Panc1 (cell line): ENCODE results near the gene C5orf58. TPM values are rescaled to one million over a fixed set of nuclear protein-coding genes. Genes with fewer than 3 reads are reported as not detected.

Source experiments
- ATAC-seq: fragments of 200-7000 bp; cut with Tn5 transposase; 2 replicates; pipeline ENCODE4 v1.9.1; 2020; ENCODE audit warnings: mild to moderate bottlenecking, moderate library complexity
- BruUV-seq: library from RNA; stranded (reverse); fragments of 400-500 nt; replicated peaks from 2 replicates; lab custom pipeline; 2021; lab: Mats Ljungman, UMichigan
- CTCF ChIA-PET: fragments of 300-600 bp; sonication (Branson Sonifier 250); formaldehyde crosslinking; loops from one replicate; lab custom pipeline; 2022; ENCODE audit warnings: antibody characterized with exemption; lab: Charles Lee
- POLR2A ChIA-PET: fragments of 300-600 bp; sonication (Branson Sonifier 250); formaldehyde crosslinking; loops from one replicate; lab custom pipeline; 2022; ENCODE audit warnings: antibody characterized with exemption; lab: Charles Lee
- DNase-seq: peaks from one replicate; pipeline ENCODE4 v3.0.0-alpha.2; 2010; ENCODE audit warnings: low read depth, low spot score
- H3K27ac ChIP-seq: 2 replicates; pipeline ENCODE4 v1.5.1; 2011; ENCODE audit warnings: mild to moderate bottlenecking, low read length, inconsistent platforms
- H3K27me3 ChIP-seq: fragments of 200-500 bp; sonication (Bioruptor generic); 2 replicates; pipeline ENCODE4 v1.6.0; 2014; ENCODE audit warnings: low read length, inconsistent platforms; ENCODE audit not compliant: control insufficient read depth, insufficient read depth
- H3K36me3 ChIP-seq: fragments of 200-500 bp; sonication (Bioruptor generic); 2 replicates; pipeline ENCODE4 v1.5.1; 2014; ENCODE audit warnings: inconsistent platforms, mild to moderate bottlenecking, low read length, moderate library complexity; ENCODE audit not compliant: control insufficient read depth, insufficient read depth
- H3K4me1 ChIP-seq: 2 replicates; pipeline ENCODE4 v1.5.1; 2011; ENCODE audit warnings: inconsistent platforms, mild to moderate bottlenecking, low read length, moderate library complexity; ENCODE audit not compliant: control insufficient read depth, insufficient read depth
- H3K4me3 ChIP-seq, 2 experiments: 2 replicates each; pipeline ENCODE4 v1.5.1; 2011 to 2012; ENCODE audit warnings: low read depth in 2 of 2, low read length in 2 of 2, mild to moderate bottlenecking in 2 of 2, inconsistent platforms in 1 of 2, moderate library complexity in 1 of 2
- H3K9me3 ChIP-seq: fragments of 200-500 bp; sonication (Bioruptor generic); 2 replicates; pipeline ENCODE4 v1.5.1; 2014; ENCODE audit warnings: low read depth, mild to moderate bottlenecking, inconsistent platforms, low read length, moderate library complexity; ENCODE audit not compliant: control insufficient read depth, insufficient read depth
- CTCF ChIP-seq: fragments of 450-650 bp; IDR thresholded peaks from 2 replicates; pipeline ENCODE4 v1.5.1; 2017; ENCODE audit warnings: mild to moderate bottlenecking
- POLR2AphosphoS5 ChIP-seq: IDR thresholded peaks from 2 replicates; pipeline ENCODE4 v1.6.1; 2012; ENCODE audit warnings: mild to moderate bottlenecking, low read depth, low read length, moderate library complexity
- SIN3A ChIP-seq: IDR thresholded peaks from 2 replicates; pipeline ENCODE4 v1.6.1; 2012; ENCODE audit warnings: low read depth, mild to moderate bottlenecking, low read length, moderate library complexity, borderline replicate concordance; ENCODE audit not compliant: insufficient read depth
- TCF7L2 ChIP-seq: IDR thresholded peaks from 2 replicates; pipeline ENCODE4 v1.6.1; 2011; ENCODE audit warnings: mild to moderate bottlenecking, low read depth, low read length, inconsistent platforms
- in situ Hi-C: cut with HindIII; loops from 2 replicates; pipeline ENCODE4 v1.10.0; 2016; ENCODE audit warnings: low sequenced_read_pairs, low pct_unique_long_range_greater_than_20kb
- intact Hi-C: fragments of 100-400 bp; cut with micrococcal nuclease; formaldehyde crosslinking; loops from one replicate; pipeline ENCODE4 v1.10.0; 2022; ENCODE audit not compliant: unreplicated experiment
- total RNA-seq: library from RNA; stranded (reverse); gene quantifications from one replicate; pipeline ENCODE4 v1.2.1, GENCODE V29; 2021; ENCODE audit not compliant: unreplicated experiment
- TF ChIP-seq, protein P1 (sequence below), 2 experiments: IDR thresholded peaks; 2 replicates each; pipeline ENCODE4 v1.6.1; 2011 to 2012; ENCODE audit warnings: low read depth in 2 of 2, control low read depth in 1 of 2, low read length in 1 of 2, mild to moderate bottlenecking in 1 of 2, moderate library complexity in 1 of 2; ENCODE audit not compliant: insufficient read depth in 1 of 2

C5orf58 gene
- total RNA-seq, 1 experiment from 2014 or later = 0.15 TPM

DNA sequence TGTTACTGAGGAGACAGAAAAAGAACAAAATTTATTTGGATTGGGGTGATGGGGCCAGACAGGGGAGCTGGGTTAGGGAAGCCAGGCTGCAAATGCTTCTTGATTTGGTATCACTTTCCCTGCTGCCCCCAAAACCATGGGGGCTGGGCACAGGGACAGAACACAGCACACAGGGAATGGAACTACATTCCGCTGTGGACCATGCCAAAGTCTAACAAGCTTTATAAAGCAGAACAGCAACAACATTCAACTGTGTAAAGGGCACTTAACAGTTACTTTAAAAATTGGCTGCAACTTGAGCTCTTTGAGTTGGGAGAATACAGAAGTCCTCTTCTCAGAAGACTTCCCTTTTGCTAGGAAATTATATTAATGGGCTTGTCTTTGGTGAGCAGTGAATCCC, 23.8 kb downstream of the C5orf58 start:
- no TSS peak for BruUV-seq
- ATAC-seq (no peak), DNase-seq (no peak)
- ChIA-PET CTCF (no interaction called here), POLR2A (no interaction called here)
- in situ Hi-C loops = no loop called here
- peaks cover 24% of the 10 kb centered on the region for H3K27me3 ChIP-seq
- H3K9me3 ChIP-seq = no peaks in the 10 kb centered on the region
- intact Hi-C loops = no loop called here
- TF ChIP-seq, protein P1, sequence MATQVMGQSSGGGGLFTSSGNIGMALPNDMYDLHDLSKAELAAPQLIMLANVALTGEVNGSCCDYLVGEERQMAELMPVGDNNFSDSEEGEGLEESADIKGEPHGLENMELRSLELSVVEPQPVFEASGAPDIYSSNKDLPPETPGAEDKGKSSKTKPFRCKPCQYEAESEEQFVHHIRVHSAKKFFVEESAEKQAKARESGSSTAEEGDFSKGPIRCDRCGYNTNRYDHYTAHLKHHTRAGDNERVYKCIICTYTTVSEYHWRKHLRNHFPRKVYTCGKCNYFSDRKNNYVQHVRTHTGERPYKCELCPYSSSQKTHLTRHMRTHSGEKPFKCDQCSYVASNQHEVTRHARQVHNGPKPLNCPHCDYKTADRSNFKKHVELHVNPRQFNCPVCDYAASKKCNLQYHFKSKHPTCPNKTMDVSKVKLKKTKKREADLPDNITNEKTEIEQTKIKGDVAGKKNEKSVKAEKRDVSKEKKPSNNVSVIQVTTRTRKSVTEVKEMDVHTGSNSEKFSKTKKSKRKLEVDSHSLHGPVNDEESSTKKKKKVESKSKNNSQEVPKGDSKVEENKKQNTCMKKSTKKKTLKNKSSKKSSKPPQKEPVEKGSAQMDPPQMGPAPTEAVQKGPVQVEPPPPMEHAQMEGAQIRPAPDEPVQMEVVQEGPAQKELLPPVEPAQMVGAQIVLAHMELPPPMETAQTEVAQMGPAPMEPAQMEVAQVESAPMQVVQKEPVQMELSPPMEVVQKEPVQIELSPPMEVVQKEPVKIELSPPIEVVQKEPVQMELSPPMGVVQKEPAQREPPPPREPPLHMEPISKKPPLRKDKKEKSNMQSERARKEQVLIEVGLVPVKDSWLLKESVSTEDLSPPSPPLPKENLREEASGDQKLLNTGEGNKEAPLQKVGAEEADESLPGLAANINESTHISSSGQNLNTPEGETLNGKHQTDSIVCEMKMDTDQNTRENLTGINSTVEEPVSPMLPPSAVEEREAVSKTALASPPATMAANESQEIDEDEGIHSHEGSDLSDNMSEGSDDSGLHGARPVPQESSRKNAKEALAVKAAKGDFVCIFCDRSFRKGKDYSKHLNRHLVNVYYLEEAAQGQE (IDR thresholded peaks at IDR 0.05; ENCODE audit: insufficient read depth in 1 of 2, low read depth in 2 of 2, low read length in 1 of 2) = no peak
- TF ChIP-seq TCF7L2 (no peak), CTCF (no peak), SIN3A (no peak), POLR2AphosphoS5 (no peak)
- no peak overlapping the region for H3K4me3 ChIP-seq
- H3K4me1 ChIP-seq = no peaks in the 10 kb centered on the region
- H3K36me3 ChIP-seq = no peaks in the 10 kb centered on the region
- no peak overlapping the region for H3K27ac ChIP-seq

GRCh38 chr5:170257370-170257769, 24.6 kb downstream of the C5orf58 start:
- TF ChIP-seq SIN3A (no peak), POLR2AphosphoS5 (no peak), TCF7L2 (no peak), CTCF (no peak)
- TF ChIP-seq, protein P1 (IDR thresholded peaks at IDR 0.05; ENCODE audit: insufficient read depth in 1 of 2, low read depth in 2 of 2, low read length in 1 of 2) = no peak
- BruUV-seq = no TSS peak
- Histone ChIP-seq H3K4me1 (no peaks in the 10 kb centered on the region), H3K27me3 (peaks cover 17% of the 10 kb centered on the region), H3K36me3 (no peaks in the 10 kb centered on the region), H3K9me3 (no peaks in the 10 kb centered on the region), H3K27ac (no peak overlapping the region), H3K4me3 (no peak overlapping the region)
- ATAC-seq = no peak
- no peak for DNase-seq
- ChIA-PET CTCF (no interaction called here), POLR2A (no interaction called here)
- in situ Hi-C loops (no loop called here), intact Hi-C loops (no loop called here)
